ENCODE data around the gene ITPK1. TPM values are rescaled to one million over a fixed set of nuclear protein-coding genes. Genes with fewer than 3 reads are reported as not detected.

The ITPK1 gene
- total and polyA plus RNA-seq, 2 donors (not counting 3 experiments of a cell fraction or from before 2014, with no cell fraction given) = 39.6 to 51.8 TPM

DNA sequence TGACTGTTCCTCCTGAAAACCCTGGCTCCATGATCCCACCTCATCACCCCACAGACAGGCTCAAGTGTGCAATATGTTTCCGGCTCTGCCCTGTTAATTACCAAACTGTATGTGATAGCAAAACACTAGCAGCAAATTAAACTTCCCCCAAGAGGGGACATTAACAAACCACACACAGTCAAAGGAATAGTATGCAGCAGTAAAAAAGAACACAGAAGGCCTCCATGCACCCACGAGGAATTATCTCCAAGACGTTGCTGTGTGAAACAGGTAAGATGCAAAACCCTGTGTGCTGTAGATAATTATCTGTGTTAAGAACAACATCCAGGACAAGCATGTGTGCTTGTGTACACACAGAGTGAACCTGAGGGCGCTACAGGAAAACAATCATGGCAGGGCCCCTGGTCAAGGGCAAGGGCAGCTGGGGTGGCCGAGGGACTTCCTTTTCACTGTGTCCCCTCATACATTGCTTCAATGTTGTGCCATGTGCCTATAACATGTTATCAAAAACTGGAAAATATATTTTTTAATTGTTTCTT is 35.8 kb downstream of the ITPK1 start:
- Histone ChIP-seq H3K27ac (ENCODE audit: insufficient read depth, low read depth, low read length) (no peak overlapping the region), H3K9me1 (replicated peaks; ENCODE audit: control insufficient read depth, extremely low read depth, insufficient read depth, low read length) (no peaks in the 10 kb centered on the region), H3K9ac (replicated peaks; ENCODE audit: extremely low read depth, insufficient read depth, low read length) (no peak overlapping the region), H3K79me2 (ENCODE audit: control insufficient read depth, insufficient read depth, low read length) (no peaks in the 10 kb centered on the region), H3K4me2 (ENCODE audit: insufficient read depth, low read length) (no peak overlapping the region), H3K9me3 (replicated peaks; ENCODE audit: control insufficient read depth, insufficient read depth, low read length) (no peaks in the 10 kb centered on the region), H4K20me1 (replicated peaks; ENCODE audit: control insufficient read depth, extremely low read depth, insufficient read depth, low read length) (no peaks in the 10 kb centered on the region), H3K4me3 (replicated peaks in 1 of 3; ENCODE audit: insufficient read depth in 1 of 3, low read depth in 1 of 3, low read length in 3 of 3) (no peak overlapping the region), H3K4me1 (ENCODE audit: control insufficient read depth, extremely low read depth, insufficient read depth, low read length) (no peaks in the 10 kb centered on the region), H3K27me3 (ENCODE audit: control insufficient read depth in 2 of 2, insufficient read depth in 2 of 2, low read length in 2 of 2) (no peaks in the 10 kb centered on the region), H3K36me3 (ENCODE audit: control insufficient read depth in 2 of 2, extremely low read depth in 1 of 2, insufficient read depth in 2 of 2, low read length in 2 of 2) (no peaks in the 10 kb centered on the region), H2AFZ (ENCODE audit: low read depth, low read length) (no peak overlapping the region)
- intact Hi-C loops (cut with micrococcal nuclease) (no loop called here), dilution Hi-C loops (cut with MboI; ENCODE audit: extremely low pct_ligation_motif_present, low sequenced_read_pairs) (no loop called here)
- CTCF ChIA-PET = no interaction called here
- TF ChIP-seq POLR2A (IDR thresholded peaks at IDR 0.05; ENCODE audit: low read depth, low read length) (no peak), GATA2 (IDR thresholded peaks at IDR 0.05; ENCODE audit: insufficient read depth, insufficient read length, low read depth, low read length) (no peak), POLR2AphosphoS5 (IDR thresholded peaks at IDR 0.05; ENCODE audit: insufficient read depth, low read depth, low read length) (no peak), EZH2 (IDR thresholded peaks at IDR 0.05; ENCODE audit: borderline replicate concordance, low read depth, low read length, severe bottlenecking) (no peak), MAX (IDR thresholded peaks at IDR 0.05; ENCODE audit: insufficient read depth, insufficient read length) (no peak), FOS (IDR thresholded peaks at IDR 0.05; ENCODE audit: borderline replicate concordance, insufficient read depth, low read length) (no peak), MYC (IDR thresholded peaks at IDR 0.05; ENCODE audit: low read depth, low read length) (no peak), JUN (IDR thresholded peaks at IDR 0.05; ENCODE audit: borderline replicate concordance, insufficient read depth, insufficient read length, low read depth) (no peak)
- TF ChIP-seq, protein P1, sequence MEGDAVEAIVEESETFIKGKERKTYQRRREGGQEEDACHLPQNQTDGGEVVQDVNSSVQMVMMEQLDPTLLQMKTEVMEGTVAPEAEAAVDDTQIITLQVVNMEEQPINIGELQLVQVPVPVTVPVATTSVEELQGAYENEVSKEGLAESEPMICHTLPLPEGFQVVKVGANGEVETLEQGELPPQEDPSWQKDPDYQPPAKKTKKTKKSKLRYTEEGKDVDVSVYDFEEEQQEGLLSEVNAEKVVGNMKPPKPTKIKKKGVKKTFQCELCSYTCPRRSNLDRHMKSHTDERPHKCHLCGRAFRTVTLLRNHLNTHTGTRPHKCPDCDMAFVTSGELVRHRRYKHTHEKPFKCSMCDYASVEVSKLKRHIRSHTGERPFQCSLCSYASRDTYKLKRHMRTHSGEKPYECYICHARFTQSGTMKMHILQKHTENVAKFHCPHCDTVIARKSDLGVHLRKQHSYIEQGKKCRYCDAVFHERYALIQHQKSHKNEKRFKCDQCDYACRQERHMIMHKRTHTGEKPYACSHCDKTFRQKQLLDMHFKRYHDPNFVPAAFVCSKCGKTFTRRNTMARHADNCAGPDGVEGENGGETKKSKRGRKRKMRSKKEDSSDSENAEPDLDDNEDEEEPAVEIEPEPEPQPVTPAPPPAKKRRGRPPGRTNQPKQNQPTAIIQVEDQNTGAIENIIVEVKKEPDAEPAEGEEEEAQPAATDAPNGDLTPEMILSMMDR (IDR thresholded peaks at IDR 0.05; ENCODE audit: extremely low read depth in 1 of 2, insufficient read depth in 1 of 2, low read depth in 1 of 2, low read length in 2 of 2) = no peak
- no TSS peak for BruUV-seq (replicated peaks)
- POLR2A ChIA-PET = no interaction called here
- DNase-seq (ENCODE audit: low read depth, low spot score) = no peak
- FAIRE-seq = no peak
